CD14-positive monocyte (primary cell): ENCODE data around the gene IFT20. TPM values are rescaled to one million over a fixed set of nuclear protein-coding genes. Genes with fewer than 3 reads are reported as not detected.
"Not testable (repeated sequence)": the region's sequence is repeated elsewhere in the genome, so short reads cannot be mapped to it uniquely, and the experiment has no call there.

Source experiments
- DNase-seq, 3 donors: peaks; one replicate each; pipeline ENCODE4 v3.0.0-alpha.2; 2011 to 2022
- H2AFZ ChIP-seq: 2 replicates; pipeline ENCODE4 v1.6.0; 2012; ENCODE audit warnings: mild to moderate bottlenecking, low read depth, low read length, inconsistent platforms; ENCODE audit not compliant: insufficient read depth, poor library complexity, severe bottlenecking
- H3K27ac ChIP-seq, 2 donors: 1 replicate in 1 of 2; 2 replicates in 1 of 2; pipeline ENCODE4 v1.5.1; 2012 to 2013; ENCODE audit warnings: low read length in 2 of 2, control low read depth in 1 of 2, inconsistent platforms in 1 of 2, low read depth in 1 of 2, mild to moderate bottlenecking in 1 of 2
- H3K27me3 ChIP-seq, 2 donors: one replicate each; pipeline versions ENCODE4 v1.6.0 to v1.6.1; 2011 to 2013; ENCODE audit warnings: low read length in 2 of 2; ENCODE audit not compliant: control insufficient read depth in 2 of 2, insufficient read depth in 2 of 2
- H3K36me3 ChIP-seq, 2 donors: replicated peaks in 1 of 2; 1 replicate in 1 of 2; 2 replicates in 1 of 2; pipeline versions ENCODE4 v1.5.1 to v1.6.1; 2012 to 2013; ENCODE audit warnings: low read length in 2 of 2, control low read depth in 1 of 2, inconsistent platforms in 1 of 2, mild to moderate bottlenecking in 1 of 2; ENCODE audit not compliant: insufficient read depth in 2 of 2, control insufficient read depth in 1 of 2
- H3K4me1 ChIP-seq, 2 donors: 1 replicate in 1 of 2; 2 replicates in 1 of 2; pipeline versions ENCODE4 v1.5.1 to v1.6.1; 2012 to 2013; ENCODE audit warnings: low read length in 2 of 2, control low read depth in 1 of 2, inconsistent platforms in 1 of 2, mild to moderate bottlenecking in 1 of 2, moderate library complexity in 1 of 2; ENCODE audit not compliant: insufficient read depth in 2 of 2, control insufficient read depth in 1 of 2
- H3K4me2 ChIP-seq: replicated peaks from 2 replicates; pipeline ENCODE3; 2012; ENCODE audit warnings: low read length, moderate library complexity, mild to moderate bottlenecking; ENCODE audit not compliant: poor library complexity, severe bottlenecking; ENCODE audit errors: extremely low read depth
- H3K4me3 ChIP-seq, 3 experiments: fragments of 200-600 bp in 1 of 3; sonication (generic) in 1 of 3; replicated peaks in 1 of 3; 1 replicate in 2 of 3; 2 replicates in 1 of 3; pipeline ENCODE4 v1.5.1; 2011 to 2013; ENCODE audit warnings: low read length in 3 of 3, mild to moderate bottlenecking in 3 of 3, control low read depth in 2 of 3, low read depth in 2 of 3, inconsistent platforms in 1 of 3, moderate library complexity in 1 of 3
- H3K79me2 ChIP-seq: 2 replicates; pipeline ENCODE4 v1.6.0; 2012; ENCODE audit warnings: mild to moderate bottlenecking, control low read depth, inconsistent platforms, low read length, moderate library complexity; ENCODE audit not compliant: insufficient read depth
- H3K9ac ChIP-seq: 2 replicates; pipeline ENCODE4 v1.6.0; 2017; ENCODE audit warnings: low read length, mild to moderate bottlenecking; ENCODE audit not compliant: insufficient read depth, poor library complexity, severe bottlenecking
- H3K9me3 ChIP-seq, 2 donors: replicated peaks in 1 of 2; 1 replicate in 1 of 2; 2 replicates in 1 of 2; pipeline versions ENCODE4 v1.5.1 to v1.6.1; 2012 to 2013; ENCODE audit warnings: low read length in 2 of 2, control low read depth in 1 of 2; ENCODE audit not compliant: control insufficient read depth in 1 of 2, insufficient read depth in 1 of 2
- H4K20me1 ChIP-seq: 2 replicates; pipeline ENCODE4 v1.6.0; 2012; ENCODE audit warnings: mild to moderate bottlenecking, low read length, control low read depth, moderate library complexity; ENCODE audit not compliant: insufficient read depth
- H3K27ac Mint-ChIP-seq, 7 donors: one replicate each; pipeline ENCODE4 v1.8.0; 2020; ENCODE audit warnings: mild to moderate bottlenecking in 7 of 7, mixed read lengths in 7 of 7, moderate library complexity in 6 of 7, inconsistent platforms in 2 of 7
- H3K27me3 Mint-ChIP-seq, 3 donors: one replicate each; pipeline ENCODE4 v1.8.0; 2021 to 2022; ENCODE audit warnings: low read depth in 3 of 3, mild to moderate bottlenecking in 3 of 3, mixed read lengths in 3 of 3, moderate library complexity in 3 of 3, inconsistent platforms in 1 of 3
- H3K36me3 Mint-ChIP-seq, 2 donors: one replicate each; pipeline ENCODE4 v1.8.0; 2020; ENCODE audit warnings: mixed read lengths in 2 of 2, inconsistent platforms in 1 of 2, mild to moderate bottlenecking in 1 of 2
- H3K4me1 Mint-ChIP-seq: one replicate; pipeline ENCODE4 v1.8.0; 2020; ENCODE audit warnings: mild to moderate bottlenecking, mixed read lengths
- H3K4me3 Mint-ChIP-seq, 2 donors: one replicate each; pipeline ENCODE4 v1.8.0; 2020; ENCODE audit warnings: mild to moderate bottlenecking in 2 of 2, mixed read lengths in 2 of 2, moderate library complexity in 1 of 2
- H3K9me3 Mint-ChIP-seq, 7 donors: one replicate each; pipeline ENCODE4 v1.8.0; 2020 to 2022; ENCODE audit warnings: mixed read lengths in 7 of 7, mild to moderate bottlenecking in 6 of 7, moderate library complexity in 6 of 7, inconsistent platforms in 2 of 7
- CTCF ChIP-seq: fragments of 200-600 bp; IDR thresholded peaks from one replicate; pipeline ENCODE4 v1.8.0; 2022; ENCODE audit warnings: antibody characterized with exemption, mild to moderate bottlenecking
- WGBS: methylation state at CpG from one replicate; pipeline ENCODE4 v1.1.5; 2013; ENCODE audit warnings: missing lambda C conversion rate; ENCODE audit not compliant: insufficient coverage; 5-methylcytosine and 5-hydroxymethylcytosine counted together
- intact Hi-C, 2 donors: fragments of 100-400 bp; cut with micrococcal nuclease; formaldehyde crosslinking; loops; one replicate each; pipeline versions ENCODE4 v1.15.0 to v1.15.1; 2023
- polyA plus RNA-seq, 3 donors: library from polyadenylated mRNA; depleted of rRNA in 1 of 3; unstranded in 2 of 3; stranded (reverse) in 1 of 3; fragments of 300-500 nt in 2 of 3; fragments of >200 nt in 1 of 3; fragmentation: Illumina TruSeq in 2 of 3; gene quantifications; 1 replicate in 2 of 3; 2 replicates in 1 of 3; pipeline ENCODE4 v1.2.3, GENCODE V29; 2012 to 2021

Gene IFT20
- polyA plus RNA-seq, 3 donors, result 61.1 to 79.1 (median 75.4) TPM

GRCh38 chr17:28340374-28340773 lies 5.1 kb upstream of the IFT20 start:
- Mint-ChIP-seq H3K9me3 (no peaks in the 10 kb centered on the region), H3K4me1 (peaks cover 16% of the 10 kb centered on the region), H3K27me3 (peaks cover 0 to 2% (median 0%) of the 10 kb centered on the region in 3 donors), H3K36me3 (peaks cover 60 to 61% of the 10 kb centered on the region in 2 donors), H3K27ac (peak overlapping the region in 3 of 7 donors; percentile 33 to 38 (median 36)), H3K4me3 (no peak overlapping the region)
- H3K27ac ChIP-seq, result no peak overlapping the region
- intact Hi-C loops, result no loop called here
- H3K9ac ChIP-seq, result no peak overlapping the region
- H3K4me1 ChIP-seq, result peaks cover 10 to 14% of the 10 kb centered on the region in 2 donors
- peaks cover 13% of the 10 kb centered on the region for H4K20me1 ChIP-seq
- peaks cover 52 to 59% of the 10 kb centered on the region in 2 donors for H3K36me3 ChIP-seq
- no peak for TF ChIP-seq CTCF
- DNase-seq, result no peak
- H3K27me3 ChIP-seq, result no peaks in the 10 kb centered on the region
- H3K4me2 ChIP-seq, result no peak overlapping the region
- H3K9me3 ChIP-seq, result no peaks in the 10 kb centered on the region
- no peak overlapping the region for H2AFZ ChIP-seq
- peaks cover 32% of the 10 kb centered on the region for H3K79me2 ChIP-seq
- WGBS, result 100% methylated on average over 4 of the region's 6 CpGs
- H3K4me3 ChIP-seq, result no peak overlapping the region

DNA sequence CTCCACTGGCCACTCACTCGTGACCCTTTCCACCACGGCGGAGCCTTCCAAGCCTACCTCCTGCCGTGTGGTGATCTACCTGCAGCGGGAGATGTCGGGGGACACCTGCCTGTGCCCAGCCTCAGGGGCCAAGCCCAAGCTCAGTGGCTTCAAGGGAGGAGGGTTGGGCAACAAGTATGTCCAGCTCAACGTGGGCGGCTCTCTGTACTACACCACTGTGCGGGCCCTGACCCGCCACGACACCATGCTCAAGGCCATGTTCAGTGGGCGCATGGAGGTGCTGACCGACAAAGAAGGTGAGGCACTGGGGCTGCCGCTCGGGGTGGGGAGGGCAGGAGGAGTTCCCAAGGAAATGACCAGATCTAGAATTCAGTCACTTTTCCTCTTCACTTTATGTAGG lies 4.2 kb upstream of the IFT20 start:
- H3K36me3 ChIP-seq, result peaks cover 42 to 50% of the 10 kb centered on the region in 2 donors
- peaks cover 13% of the 10 kb centered on the region for H4K20me1 ChIP-seq
- H3K36me3 Mint-ChIP-seq, result peaks cover 51 to 53% of the 10 kb centered on the region in 2 donors
- TF ChIP-seq CTCF, result no peak
- H3K27me3 Mint-ChIP-seq, result peaks cover 0 to 2% (median 0%) of the 10 kb centered on the region in 3 donors
- H3K4me1 Mint-ChIP-seq, result peaks cover 22% of the 10 kb centered on the region
- H3K9me3 Mint-ChIP-seq, result no peaks in the 10 kb centered on the region
- H3K27ac Mint-ChIP-seq, result no peak overlapping the region
- no peak overlapping the region for H2AFZ ChIP-seq
- no peak overlapping the region for H3K27ac ChIP-seq
- WGBS, result 97% methylated on average over 8 of the region's 15 CpGs
- no peak overlapping the region for H3K4me3 ChIP-seq
- no peaks in the 10 kb centered on the region for H3K9me3 ChIP-seq
- intact Hi-C loops, result loop anchor here in 1 of 2 donors (5.0 to 10.0 kb wide), 3 partner anchors 235 to 613 kb away; partner anchors contain the start of genes ALDOC, NLK, PHF12 and PIGS
- H3K4me2 ChIP-seq, result no peak overlapping the region
- peaks cover 16 to 21% of the 10 kb centered on the region in 2 donors for H3K4me1 ChIP-seq
- peaks cover 40% of the 10 kb centered on the region for H3K79me2 ChIP-seq
- H3K4me3 Mint-ChIP-seq, result no peak overlapping the region
- no peaks in the 10 kb centered on the region for H3K27me3 ChIP-seq
- no peak overlapping the region for H3K9ac ChIP-seq
- DNase-seq, result no peak

- H3K9me3 ChIP-seq, H3K27me3 Mint-ChIP-seq, H3K4me3 ChIP-seq, H3K9me3 Mint-ChIP-seq, H2AFZ ChIP-seq, H3K4me3 Mint-ChIP-seq, DNase-seq, H3K27me3 ChIP-seq, H3K9ac ChIP-seq, H3K27ac ChIP-seq, H3K4me2 ChIP-seq: not testable (repeated sequence)
- Histone ChIP-seq H3K4me1 (peaks cover 22 to 28% of the 10 kb centered on the region in 2 donors), H3K79me2 (peaks cover 42% of the 10 kb centered on the region), H4K20me1 (peaks cover 13% of the 10 kb centered on the region), H3K36me3 (peaks cover 36 to 43% of the 10 kb centered on the region in 2 donors)
- intact Hi-C loops, result loop anchor here in 1 of 2 donors (5.0 to 10.0 kb wide), 3 partner anchors 236 to 614 kb away; partner anchors contain the start of genes ALDOC, NLK, PHF12 and PIGS
- H3K4me1 Mint-ChIP-seq, result peaks cover 28% of the 10 kb centered on the region
- H3K36me3 Mint-ChIP-seq, result peaks cover 45 to 47% of the 10 kb centered on the region in 2 donors
- WGBS, result 87% methylated on average over 2 of the region's 8 CpGs
- peak overlapping the region in 1 of 7 donors; percentile 68 for H3K27ac Mint-ChIP-seq
Measured at GRCh38 chr17:28338769-28339212, 3.5 kb upstream of the IFT20 start.
